PC-9 (cell line): ENCODE results near the gene USP34.

Experiments used
- EZH2 ChIP-seq: fragments of 200-600 bp; sonication (generic); IDR thresholded peaks from 2 replicates; pipeline ENCODE4 v1.8.0; 2017; ENCODE audit warnings: antibody characterized with exemption, low read depth
- TF ChIP-seq, protein P1 (sequence below): fragments of 200-600 bp; sonication (generic); conservative IDR thresholded peaks from 2 replicates; pipeline ENCODE4 v1.6.1; 2017; ENCODE audit warnings: mixed run types, antibody characterized with exemption, mild to moderate bottlenecking, moderate library complexity

DNA sequence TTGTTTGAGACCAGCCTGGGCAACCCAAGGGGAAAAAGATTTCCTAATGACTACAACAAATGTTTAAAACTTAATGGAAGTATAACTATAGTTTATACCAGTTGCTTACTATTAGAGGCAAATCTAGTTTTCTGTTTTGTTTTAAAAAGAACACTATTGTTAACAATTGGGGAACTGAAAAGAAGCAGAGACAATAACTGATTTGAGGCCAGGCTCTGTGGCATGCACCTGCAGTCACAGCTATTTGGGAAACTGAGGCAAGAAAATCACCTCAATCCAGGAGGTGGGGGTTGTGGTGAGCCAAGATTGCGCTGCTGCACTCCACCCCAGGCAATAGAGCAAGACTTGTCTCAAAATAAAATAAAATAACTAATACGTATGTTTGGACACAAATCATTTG is 28.2 kb upstream of the USP34 start:
- TF ChIP-seq, protein P1, sequence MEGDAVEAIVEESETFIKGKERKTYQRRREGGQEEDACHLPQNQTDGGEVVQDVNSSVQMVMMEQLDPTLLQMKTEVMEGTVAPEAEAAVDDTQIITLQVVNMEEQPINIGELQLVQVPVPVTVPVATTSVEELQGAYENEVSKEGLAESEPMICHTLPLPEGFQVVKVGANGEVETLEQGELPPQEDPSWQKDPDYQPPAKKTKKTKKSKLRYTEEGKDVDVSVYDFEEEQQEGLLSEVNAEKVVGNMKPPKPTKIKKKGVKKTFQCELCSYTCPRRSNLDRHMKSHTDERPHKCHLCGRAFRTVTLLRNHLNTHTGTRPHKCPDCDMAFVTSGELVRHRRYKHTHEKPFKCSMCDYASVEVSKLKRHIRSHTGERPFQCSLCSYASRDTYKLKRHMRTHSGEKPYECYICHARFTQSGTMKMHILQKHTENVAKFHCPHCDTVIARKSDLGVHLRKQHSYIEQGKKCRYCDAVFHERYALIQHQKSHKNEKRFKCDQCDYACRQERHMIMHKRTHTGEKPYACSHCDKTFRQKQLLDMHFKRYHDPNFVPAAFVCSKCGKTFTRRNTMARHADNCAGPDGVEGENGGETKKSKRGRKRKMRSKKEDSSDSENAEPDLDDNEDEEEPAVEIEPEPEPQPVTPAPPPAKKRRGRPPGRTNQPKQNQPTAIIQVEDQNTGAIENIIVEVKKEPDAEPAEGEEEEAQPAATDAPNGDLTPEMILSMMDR = no peak
- no peak for TF ChIP-seq EZH2
